IPS DF 19.7 (cell line): ENCODE measurements around the gene LLGL1.

Source experiments
- DNase-seq: peaks from one replicate; pipeline ENCODE4 v3.0.0-alpha.2; 2013; ENCODE audit warnings: low read depth, low spot score

Gene LLGL1

DNA sequence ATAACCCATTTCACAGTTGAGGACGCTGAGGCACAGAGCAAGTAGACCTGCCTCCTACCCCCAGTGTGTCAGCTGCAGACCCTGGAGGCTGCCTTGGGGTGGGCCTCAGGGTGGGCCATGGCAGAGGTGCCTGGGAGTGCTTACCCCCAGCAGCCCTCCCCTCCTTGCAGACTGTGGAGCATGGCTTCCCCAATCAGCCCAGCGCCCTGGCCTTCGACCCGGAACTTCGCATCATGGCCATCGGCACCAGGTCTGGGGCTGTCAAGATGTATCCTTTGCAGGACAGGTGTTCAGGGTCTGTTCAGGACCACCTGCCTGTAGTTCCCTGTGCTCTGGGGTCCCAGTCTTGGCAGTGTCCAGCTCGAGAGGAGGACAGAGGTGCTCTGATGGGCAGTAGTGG, 4.3 kb downstream of the LLGL1 start:
- no peak for DNase-seq

- DNase-seq: no peak
These were observed 5.1 kb downstream of the LLGL1 start for GRCh38 chr17:18230288-18231141.

DNA sequence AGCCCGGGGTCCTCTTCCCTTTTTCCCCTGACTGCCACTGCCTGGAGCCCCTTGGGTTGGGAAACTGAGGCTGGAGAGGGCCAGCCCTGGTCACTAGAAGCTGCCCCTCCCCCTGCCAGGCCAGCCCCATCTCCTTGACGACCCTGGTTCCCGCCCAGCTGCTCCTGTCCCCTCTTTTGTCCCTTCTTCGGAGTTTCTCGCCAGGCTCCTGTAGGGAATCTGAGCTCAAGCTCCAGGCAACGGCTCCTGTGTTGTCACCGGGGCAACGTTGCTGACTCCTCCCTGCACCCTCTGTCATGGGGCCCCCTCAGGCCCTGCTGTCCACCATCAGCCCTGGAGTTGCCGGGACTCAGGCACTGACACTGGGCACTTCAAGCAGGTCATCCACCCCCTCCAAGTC, 5.7 kb downstream of the LLGL1 start:
- no peak for DNase-seq

DNA sequence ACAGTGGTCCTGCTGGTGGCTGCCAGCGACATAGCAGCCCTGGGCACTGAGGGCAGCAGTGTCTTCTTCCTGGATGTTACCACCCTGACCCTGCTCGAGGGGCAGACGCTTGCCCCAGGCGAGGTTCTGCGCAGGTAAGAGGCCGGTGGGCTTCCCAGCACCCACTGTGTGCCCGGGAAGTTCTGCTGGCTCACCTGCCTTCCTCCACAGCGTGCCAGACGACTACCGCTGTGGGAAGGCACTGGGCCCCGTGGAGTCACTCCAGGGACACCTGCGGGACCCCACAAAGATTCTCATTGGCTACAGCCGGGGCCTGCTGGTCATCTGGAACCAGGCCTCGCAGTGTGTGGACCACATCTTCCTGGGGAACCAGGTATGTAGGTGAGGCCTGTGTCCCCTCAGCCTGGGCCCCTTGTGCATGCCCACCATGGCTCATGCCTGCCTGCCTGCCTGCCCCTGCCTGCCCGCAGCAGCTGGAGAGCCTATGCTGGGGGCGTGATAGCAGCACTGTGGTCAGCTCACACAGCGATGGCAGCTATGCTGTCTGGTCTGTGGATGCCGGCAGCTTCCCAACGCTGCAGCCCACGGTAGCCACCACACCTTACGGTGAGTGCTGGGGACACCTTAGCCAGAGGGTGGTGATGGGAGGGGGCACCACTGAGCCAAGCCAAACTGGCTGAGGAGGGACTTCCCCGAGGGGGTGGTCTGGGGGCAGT, 8.5 kb downstream of the LLGL1 start:
- DNase-seq: no peak

DNA sequence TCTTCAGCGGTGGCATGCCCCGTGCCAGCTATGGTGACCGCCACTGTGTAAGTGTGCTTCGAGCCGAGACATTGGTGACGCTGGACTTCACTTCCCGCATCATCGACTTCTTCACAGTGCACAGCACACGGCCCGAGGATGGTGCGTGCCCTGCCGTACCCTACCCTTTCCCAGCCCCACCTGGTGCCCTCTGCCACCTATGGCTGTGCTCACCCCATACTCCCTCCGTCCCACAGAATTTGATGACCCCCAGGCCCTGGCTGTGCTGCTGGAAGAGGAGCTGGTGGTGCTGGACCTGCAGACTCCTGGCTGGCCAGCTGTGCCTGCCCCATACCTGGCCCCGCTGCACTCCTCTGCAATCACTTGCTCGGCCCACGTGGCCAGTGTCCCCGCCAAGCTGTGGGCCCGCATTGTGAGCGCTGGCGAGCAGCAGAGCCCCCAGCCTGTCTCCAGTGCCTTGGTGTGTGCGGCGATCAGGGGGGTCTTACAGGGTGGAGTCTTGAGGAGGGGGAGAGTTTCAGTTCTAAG, 9.5 kb downstream of the LLGL1 start:
- DNase-seq: no peak

GRCh38 chr17:18235743-18236256, 10.4 kb downstream of the LLGL1 start:
- no peak for DNase-seq

DNA sequence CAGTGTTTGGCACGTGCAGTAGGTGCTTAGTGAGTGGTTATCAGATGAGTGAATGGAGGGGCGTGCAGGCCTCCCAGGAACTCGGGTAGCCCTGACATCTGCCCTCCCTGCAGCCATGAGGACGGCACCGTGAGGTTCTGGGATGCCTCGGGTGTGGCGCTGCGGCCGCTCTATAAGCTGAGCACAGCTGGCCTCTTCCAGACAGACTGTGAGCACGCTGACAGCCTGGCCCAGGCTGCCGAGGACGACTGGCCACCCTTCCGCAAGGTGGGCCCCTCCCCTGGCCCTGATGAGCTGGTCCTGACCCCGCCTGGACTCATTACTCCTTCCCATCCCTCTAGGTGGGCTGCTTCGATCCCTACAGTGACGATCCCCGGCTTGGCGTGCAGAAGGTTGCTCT, 11.1 kb downstream of the LLGL1 start:
- no peak for DNase-seq

GRCh38 chr17:18237461-18237860, 12.0 kb downstream of the LLGL1 start:
- DNase-seq: no peak

- DNase-seq: no peak
These were observed 12.9 kb downstream of the LLGL1 start for GRCh38 chr17:18238299-18238698.

- DNase-seq: no peak
These were observed 15.0 kb downstream of the LLGL1 start for GRCh38 chr17:18240449-18240848.

DNA sequence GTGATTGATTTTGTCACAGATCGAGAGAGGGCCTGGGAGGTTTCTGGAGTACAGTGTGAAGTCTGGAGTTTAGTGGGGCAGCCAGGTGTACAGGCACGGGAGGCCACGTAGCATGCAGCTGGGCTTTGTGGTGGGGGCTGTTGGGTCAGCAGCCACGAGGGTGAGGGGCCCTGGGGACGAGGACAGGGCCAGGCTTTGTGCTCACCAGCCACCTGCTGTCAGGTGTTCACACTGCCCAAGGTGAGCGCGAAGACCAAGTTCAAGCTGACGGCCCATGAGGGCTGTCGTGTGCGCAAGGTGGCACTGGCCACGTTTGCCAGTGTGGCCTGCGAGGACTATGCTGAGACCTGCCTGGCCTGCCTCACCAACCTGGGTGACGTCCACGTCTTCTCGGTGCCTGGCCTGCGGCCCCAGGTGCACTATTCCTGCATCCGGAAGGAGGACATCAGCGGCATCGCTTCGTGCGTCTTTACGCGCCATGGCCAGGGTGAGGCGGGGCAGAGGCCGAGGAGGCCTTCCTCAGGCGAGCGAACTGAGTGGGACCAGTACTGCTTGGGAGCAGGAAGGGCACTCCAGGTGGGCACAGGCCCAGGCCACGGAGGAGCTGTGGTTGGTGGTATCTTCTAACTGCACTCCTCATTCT, 15.9 kb downstream of the LLGL1 start:
- no peak for DNase-seq

GRCh38 chr17:18245038-18245776, 19.8 kb downstream of the LLGL1 start:
- no peak for DNase-seq

DNA sequence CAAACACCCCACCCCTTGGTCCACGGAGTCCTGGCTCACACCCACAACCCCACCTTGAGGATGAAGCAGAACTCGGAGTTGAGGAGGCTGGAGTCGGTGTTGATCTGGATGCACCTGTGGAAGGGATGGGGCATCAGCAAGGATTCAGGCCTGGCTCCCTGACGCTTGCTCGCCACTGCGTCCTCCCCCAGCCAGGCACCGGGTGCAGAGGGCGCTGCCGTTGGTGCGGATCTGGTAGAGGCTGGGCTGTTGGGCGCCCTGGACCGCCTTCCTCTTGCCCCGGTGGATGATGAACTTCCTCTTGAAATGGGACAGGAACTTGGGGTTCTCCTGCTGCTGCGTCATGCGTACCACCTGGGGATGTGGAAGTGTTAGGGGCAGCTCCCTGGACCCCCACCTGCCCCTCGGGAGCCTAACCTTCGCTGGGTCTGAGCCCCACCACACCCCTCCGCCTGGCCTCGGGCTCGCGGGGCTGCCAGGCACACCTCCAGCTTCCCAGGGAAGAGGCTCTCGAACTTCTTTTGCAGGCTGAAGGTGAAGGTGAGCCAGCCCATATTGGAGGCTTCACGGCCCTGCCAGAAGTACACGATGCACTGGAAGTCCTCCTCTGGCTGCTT, 20.8 kb downstream of the LLGL1 start:
- DNase-seq: no peak

GRCh38 chr17:18246880-18247612, 21.6 kb downstream of the LLGL1 start:
- no peak for DNase-seq

DNA sequence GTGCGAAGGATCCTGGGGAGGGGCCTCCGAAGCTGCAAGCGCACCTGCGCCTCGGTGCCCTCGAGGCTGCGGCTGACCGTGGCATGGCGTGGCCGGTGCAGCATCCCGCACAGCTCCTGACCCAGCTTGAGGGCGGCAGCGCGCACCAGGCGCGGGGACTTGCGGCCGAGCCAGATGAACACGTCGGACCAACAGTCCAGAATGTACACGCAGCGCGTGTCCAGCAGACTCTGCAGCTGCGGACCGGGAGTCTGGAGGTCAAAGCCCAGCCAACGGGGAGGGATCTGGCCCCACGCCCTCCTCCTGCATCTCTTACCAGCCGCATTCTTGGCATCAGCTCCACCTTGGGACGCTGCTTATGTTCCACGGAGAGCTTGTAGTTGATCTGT, 22.2 kb downstream of the LLGL1 start:
- no peak for DNase-seq

DNA sequence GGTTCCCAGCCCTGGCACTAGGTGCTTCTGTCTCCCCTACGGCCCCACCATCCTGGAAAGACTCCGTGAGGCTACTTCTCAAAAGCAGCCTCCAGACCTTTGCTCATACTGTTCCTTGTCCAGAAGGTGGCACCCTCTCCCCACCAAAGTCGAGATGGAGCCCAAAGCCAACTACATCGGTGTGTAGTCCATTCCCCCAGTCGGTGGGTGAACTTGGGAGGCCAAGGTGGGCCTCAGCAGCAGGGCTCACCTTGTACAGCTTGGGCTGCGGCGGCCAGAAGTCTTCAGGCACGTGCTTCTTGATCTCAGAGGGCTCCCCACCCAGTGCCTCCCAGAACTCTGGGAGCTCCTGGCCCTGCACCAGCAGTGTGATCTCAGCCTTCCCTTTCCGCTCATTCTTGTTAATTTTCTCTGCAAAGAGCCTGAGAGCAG, 22.9 kb downstream of the LLGL1 start:
- DNase-seq: no peak

DNA sequence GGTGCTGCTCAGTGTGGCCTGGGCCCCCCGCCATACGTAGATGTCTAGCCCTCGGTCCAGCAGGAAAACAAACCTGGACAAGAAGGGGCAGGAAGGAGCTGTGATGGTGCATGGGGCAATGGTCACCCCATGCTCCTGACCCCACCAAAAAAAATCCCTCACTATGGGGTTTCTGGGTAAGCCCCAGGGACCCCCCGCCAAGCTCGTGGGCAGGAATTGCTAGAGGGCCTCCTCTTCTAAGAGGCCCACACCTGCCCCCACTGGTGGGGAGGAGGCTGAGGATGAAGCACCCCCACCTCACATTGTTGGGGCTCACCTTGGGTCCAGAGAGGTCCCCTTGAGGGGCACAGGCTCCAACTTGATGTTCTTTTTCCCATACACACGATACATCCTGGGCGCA, 23.4 kb downstream of the LLGL1 start:
- DNase-seq: no peak

GRCh38 chr17:18250259-18250658, 24.8 kb downstream of the LLGL1 start:
- no peak for DNase-seq

DNA sequence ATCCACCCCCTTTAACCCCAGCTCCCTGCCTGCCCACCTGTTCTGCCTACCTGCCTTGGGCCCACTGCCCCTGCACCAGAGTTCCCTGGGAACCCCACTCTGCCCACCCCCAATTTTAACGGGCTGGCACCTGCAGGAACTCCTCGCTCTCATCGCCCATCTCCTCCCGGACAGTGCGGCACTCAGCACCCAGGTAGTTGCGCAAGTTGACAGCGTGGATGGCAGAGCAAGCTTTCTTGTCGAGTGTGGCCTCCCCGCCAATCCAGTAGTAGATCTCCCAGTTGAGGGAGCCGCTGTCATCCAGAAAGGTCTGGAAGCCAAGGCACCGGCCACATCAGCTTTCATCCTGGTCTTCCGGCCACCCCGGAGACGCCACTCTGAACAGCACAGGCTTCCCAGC, 25.3 kb downstream of the LLGL1 start:
- DNase-seq: no peak

DNA sequence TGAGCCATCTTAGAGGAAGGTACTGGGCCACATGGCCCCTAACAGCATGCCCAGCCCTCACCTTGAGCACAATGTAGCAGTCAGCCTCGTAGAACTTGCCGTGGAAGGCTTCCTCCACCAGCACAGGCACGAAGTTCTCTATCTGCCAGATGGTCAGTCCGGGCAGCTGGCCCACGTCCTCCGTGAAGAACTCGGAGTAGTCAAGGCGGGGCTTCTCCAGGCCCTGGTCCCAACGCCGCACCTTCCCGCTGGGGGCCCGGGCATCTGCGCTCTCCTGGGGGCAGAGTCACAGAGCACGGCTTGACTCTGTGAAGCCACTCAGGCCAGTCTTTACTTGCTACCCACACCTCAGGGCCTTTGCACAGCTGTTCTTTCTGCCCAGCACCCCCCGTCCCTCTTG, 25.8 kb downstream of the LLGL1 start:
- DNase-seq: no peak
